Skeletal muscle cell (primary cell): Measurements from ENCODE around the gene FIGNL2.
A peak's percentile ranks its signal among the peaks of the same experiment; 100 is the strongest.
"Not testable (repeated sequence)": the region's sequence is repeated elsewhere in the genome, so short reads cannot be mapped to it uniquely, and the experiment has no call there.

Experiments used
- DNase-seq: peaks from one replicate; pipeline ENCODE4 v3.0.0-alpha.2; 2010; ENCODE audit warnings: low read depth
- H3K4me3 ChIP-seq: 2 replicates; pipeline ENCODE4 v1.5.1; 2011; ENCODE audit warnings: low read depth, mild to moderate bottlenecking, control low read depth, low read length, moderate library complexity

FIGNL2 gene, protein sequence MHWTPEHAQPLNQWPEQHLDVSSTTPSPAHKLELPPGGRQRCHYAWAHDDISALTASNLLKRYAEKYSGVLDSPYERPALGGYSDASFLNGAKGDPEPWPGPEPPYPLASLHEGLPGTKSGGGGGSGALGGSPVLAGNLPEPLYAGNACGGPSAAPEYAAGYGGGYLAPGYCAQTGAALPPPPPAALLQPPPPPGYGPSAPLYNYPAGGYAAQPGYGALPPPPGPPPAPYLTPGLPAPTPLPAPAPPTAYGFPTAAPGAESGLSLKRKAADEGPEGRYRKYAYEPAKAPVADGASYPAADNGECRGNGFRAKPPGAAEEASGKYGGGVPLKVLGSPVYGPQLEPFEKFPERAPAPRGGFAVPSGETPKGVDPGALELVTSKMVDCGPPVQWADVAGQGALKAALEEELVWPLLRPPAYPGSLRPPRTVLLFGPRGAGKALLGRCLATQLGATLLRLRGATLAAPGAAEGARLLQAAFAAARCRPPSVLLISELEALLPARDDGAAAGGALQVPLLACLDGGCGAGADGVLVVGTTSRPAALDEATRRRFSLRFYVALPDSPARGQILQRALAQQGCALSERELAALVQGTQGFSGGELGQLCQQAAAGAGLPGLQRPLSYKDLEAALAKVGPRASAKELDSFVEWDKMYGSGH

DNA sequence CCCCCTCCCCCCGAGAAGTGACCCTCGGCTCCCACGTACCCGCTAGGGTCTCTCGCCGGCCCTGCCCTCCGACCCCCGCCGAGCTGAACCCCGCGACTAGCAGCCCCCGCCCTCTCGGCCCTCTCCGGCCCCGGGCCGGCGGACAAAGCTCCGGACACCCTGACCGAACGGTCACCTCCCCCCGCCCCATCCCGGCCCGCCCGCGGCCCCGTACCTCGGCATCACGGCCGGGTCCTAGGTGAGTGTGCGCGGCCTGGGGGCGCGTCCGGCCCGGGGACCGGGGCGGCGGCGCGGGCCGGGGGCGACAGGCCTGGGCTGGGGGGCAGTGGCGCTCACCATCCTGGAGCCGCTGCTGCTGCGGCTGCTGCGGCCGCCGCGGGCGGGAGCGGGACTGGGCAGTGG is at the start of gene FIGNL2:
Gene FIGNL2, minus strand, starts transcription at position 393 of the 402 bp plus-strand sequence. CDS start 26,305 bp downstream, outside the sequence.
- DNase-seq = no peak
- peak within 1 kb of the TSS; percentile 43 for H3K4me3 ChIP-seq

DNA sequence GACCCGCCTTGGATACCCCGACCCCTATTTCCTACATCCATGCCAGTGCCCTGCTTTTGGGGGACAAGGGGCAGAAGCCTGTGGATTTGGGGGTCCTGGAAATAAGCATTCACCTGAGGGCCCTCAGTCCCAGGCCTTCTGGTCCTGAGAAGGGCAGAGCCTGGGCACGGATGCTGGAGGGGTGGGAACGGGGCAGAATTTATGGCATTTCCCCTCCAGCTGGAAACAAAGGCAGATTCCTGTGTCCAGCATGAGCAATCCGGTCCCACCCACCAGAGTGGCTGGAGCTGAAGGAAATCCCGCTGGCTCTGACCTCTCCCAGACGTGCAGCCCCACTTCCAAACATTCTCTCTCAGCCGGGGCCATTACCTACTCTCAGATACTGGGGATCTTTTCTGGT is 48.7 kb upstream of the FIGNL2 start:
- H3K4me3 ChIP-seq = no peak overlapping the region
- DNase-seq = no peak

DNA sequence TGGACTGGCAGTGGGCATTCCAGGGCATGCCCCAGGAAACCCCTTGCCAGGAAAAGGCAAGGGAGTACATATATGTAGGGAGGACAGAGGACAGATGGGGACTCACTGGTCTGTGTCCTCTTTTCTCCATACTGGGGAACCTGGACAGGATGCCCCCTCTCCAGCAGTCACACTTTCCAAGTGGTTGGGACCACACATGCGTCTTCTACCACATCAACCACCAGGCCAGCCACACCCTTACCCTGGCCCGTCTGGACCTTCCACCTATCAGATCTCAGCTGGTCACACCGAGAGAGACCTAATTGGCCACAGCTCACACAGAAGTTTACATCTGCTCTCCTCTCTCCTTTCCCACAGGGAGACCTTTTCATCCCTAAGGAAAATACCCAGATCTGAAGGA is 47.7 kb upstream of the FIGNL2 start:
- H3K4me3 ChIP-seq = no peak overlapping the region
- no peak for DNase-seq

DNA sequence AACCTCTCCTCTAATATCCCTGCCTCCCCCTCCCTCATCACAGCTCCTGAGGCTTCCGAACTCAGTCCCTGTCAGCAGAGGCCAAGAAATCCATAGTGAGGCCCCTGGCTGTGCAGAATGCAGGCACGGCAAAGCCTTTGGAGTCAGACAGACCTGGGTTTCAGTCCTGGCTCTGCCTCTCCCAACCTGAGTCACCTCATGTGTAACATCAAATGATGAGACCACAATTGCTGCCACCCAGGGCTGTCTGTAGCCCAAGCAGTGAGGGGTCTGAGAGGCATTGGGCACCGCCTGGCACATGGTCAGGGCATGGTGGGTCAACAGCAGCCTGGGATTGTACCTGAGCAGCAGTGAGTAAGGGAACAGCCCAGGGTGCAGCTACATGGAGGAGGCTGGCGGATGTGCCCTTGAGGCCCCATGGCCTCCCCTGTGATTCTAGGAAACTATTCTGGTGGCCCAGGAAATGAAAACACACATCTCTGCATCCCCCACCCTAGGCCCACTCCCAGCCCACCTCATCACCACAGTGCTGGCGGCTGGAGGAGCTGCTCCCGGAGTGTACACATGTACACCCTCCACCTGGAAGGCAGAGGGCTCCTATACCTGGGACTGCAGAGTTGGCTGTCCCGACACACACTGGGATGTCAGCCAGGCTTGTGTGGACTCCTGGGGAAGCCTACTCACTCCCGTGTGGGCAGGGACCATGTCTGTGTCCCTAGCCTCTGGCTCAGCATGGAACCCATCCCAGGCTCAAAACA is 47.0 kb upstream of the FIGNL2 start:
- no peak overlapping the region for H3K4me3 ChIP-seq
- DNase-seq = no peak

DNA sequence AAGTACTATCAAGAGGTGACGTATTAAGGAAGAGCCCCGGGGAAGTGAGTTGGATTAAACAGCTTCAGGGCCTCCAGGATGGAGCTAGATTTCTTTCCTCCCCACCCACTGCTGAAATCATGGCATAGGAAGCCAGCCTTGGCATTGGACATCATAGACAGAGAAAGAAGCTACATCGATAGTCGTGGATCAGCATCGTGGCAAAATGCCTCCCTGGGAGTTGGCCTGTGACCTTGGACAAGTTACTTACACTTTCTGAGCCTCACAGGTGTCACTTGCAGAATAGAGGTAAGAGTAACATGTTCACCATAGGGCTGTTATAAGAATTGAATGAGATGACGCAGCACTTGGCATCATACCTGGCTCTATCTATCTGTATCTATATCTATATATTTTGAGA is 45.3 kb upstream of the FIGNL2 start:
- no peak for DNase-seq
- H3K4me3 ChIP-seq = no peak overlapping the region

DNA sequence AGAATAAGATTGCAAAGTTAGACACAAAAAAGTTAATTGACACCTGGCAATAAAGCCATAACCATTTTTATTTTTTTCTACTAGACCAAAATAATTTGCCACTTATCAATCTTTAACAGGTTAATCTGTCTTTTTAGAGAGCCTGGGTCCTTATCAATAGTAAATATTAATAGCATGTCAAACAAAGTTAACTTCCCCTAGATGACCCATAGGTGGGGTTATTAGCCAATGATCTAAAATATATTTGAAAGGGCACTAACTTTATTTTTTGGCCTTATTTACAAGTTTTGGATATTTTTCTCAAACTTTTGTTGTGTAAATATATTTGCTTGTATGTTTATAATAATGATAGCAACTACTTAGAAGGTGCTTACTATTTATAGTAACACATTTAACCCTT is 43.3 kb upstream of the FIGNL2 start:
- DNase-seq = no peak
- H3K4me3 ChIP-seq = no peak overlapping the region

DNA sequence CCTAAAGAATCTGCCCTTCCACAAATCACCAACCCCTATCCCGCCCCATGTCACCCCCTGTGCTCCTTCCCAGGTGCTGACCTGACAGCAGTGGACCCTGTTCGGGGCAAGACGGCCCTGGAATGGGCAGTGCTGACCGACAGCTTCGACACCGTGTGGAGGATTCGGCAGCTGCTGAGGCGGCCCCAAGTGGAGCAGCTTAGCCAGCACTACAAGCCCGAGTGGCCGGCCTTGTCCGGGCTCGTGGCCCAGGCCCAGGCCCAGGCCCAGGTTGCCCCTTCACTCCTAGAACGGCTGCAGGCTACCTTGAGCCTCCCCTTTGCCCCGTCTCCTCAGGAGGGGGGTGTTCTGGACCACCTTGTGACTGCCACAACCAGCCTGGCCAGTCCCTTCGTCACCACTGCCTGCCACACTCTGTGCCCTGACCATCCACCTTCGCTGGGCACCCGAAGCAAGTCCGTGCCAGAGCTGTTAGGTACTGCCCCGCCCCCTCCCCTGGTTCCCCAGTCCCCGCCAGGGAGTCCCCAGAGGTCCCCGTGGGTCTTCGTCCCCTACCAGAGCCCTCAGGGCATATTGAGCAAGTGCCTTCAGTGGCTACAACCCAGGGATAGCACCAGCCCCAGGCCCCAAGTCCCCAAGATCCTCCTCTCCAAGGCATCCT is 42.1 kb upstream of the FIGNL2 start:
- no peak overlapping the region for H3K4me3 ChIP-seq
- no peak for DNase-seq

DNA sequence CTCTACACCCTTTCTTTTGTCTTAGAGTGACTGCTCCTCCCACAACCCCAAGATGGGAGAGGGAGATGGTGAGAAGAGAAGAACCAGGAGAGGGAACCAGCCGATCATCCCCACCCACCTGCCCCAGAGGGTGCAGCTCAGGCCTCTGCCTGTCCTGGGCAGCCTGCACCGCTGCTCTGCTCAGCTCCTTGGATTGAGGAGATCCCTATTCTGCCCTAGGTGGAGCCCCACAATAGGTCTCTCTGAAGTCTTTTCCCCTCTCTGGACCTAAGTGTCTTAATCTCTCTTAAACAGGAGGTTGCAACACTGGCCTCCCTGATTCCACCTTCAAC is 41.6 kb upstream of the FIGNL2 start:
- DNase-seq = no peak
- no peak overlapping the region for H3K4me3 ChIP-seq

DNA sequence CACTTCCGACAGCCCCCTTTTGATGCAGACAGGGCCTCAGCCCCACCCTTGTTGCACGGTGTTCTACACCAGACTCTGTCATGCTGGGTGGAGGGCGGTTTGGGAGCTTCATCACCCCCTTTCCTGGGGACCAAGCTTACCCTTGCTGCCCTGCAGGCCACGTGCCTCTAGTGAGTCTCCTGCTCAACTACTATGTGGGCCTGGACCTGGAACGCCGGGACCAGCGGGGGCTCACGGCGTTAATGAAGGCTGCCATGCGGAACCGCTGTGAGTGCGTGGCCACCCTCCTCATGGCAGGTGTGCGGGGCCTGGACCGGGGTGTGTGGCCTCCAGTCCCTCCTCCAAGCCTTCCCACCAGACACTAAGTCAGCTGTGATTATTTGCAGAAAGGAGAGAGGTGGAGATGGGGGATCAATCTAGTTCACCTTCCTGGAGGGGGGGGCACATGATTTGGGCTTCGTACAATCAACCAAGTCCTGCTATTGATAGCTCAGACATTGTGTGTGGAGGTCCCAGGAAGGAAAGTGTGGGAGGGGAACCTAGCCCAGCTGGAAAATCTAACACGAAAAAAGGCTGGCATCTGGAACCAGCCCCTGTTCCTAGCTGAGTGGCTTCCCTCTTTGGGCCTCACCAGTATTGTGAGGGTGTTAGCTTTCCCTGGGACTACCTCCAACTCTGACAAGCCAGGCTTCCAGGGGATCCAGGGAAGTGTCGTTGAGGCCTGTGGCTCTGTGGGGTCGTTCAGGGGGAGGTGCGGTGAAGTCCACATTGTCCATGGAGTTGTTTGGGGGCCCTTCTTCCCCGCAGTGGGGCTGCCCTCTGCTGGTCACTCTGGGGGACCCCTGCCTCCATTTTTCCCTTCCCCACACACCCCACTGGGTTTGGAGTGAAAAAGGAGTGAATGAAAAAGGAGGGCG is 41.0 kb upstream of the FIGNL2 start:
- H3K4me3 ChIP-seq = no peak overlapping the region
- no peak for DNase-seq

DNA sequence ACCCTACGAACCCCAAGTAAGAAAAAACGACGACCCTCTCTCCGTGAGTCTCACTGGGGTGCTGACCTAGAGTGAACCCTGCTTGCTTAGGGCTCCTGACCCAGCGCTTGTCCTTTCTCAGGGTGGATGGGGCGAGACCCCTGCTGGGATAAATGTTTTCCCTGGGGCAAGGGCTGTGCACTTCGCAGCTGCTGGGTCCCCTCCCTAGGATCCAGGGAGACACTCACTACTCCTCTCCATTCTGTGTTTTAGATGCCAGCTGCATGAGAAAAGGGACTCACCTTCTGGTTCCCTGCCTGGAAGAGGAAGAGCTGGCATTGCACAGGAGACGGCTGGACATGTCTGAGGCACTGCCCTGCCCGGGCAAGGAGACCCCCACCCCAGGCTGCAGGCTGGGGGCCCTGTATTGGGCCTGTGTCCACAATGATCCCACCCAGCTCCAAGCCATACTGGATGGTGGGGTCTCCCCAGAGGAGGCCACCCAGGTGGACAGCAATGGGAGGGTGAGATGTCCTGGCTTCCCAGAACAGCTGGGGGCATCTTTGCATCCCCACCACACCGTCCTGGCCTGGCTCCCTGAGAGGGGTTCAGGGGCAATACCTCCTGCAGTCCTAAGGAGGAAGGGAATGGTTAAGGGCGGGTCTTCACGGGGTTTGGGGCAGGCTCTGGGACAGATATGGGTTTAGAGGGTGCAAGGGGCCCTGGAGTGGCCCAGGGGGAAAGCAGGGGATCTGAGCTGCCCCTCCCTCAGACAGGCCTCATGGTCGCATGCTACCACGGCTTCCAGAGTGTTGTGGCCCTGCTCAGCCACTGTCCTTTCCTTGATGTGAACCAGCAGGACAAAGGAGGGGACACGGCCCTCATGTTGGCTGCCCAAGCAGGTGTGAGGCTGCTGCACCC is 40.0 kb upstream of the FIGNL2 start:
- no peak for DNase-seq
- H3K4me3 ChIP-seq = peak overlapping the region; percentile 21

DNA sequence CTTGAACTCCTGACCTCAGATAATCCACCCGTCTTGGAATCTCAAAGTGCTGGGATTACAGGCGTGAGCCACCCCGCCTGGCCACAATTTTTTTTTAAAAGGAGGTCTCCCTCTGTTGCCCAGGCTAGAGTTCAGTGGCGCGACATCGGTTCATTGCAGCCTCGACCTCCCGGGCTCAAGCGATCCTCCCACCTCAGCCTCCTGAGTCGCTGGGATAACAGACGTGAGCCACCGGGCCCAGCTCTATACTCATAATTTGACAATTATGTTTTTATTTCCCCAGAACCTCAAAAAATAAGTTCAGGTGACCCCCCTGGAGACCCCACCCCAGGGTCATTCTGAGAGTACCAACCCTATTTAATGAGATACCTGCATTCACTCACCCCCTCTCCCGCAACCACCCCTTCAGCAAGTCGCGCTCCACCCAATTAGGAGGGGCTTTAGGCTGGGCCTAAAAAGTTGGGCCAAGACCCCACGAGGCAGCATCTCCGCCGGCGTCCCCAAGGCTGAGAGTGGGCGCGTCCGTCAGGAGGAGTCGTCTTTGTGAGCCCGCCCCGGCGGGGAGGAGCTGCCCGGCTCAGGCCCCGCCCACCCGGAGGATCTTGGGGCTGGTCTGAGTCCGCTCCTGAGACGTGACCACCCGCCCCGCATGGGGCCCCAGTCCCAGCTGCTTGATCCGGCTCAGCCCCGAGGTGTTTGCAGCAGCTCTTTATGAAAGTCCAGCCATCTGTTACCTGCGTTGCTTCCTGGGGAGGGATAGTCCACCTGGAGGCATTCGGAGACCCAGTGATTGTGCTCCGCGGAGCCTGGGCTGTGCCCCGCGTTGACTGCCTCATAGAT is 39.2 kb upstream of the FIGNL2 start, which contains the start of gene ANKRD33:
Gene ANKRD33, plus strand, starts transcription at position 628 of the 840 bp plus-strand sequence. Its CDS starts 84 bp downstream, at position 712.
- no peak for DNase-seq
- H3K4me3 ChIP-seq = peak within 1 kb of the TSS; percentile 21

DNA sequence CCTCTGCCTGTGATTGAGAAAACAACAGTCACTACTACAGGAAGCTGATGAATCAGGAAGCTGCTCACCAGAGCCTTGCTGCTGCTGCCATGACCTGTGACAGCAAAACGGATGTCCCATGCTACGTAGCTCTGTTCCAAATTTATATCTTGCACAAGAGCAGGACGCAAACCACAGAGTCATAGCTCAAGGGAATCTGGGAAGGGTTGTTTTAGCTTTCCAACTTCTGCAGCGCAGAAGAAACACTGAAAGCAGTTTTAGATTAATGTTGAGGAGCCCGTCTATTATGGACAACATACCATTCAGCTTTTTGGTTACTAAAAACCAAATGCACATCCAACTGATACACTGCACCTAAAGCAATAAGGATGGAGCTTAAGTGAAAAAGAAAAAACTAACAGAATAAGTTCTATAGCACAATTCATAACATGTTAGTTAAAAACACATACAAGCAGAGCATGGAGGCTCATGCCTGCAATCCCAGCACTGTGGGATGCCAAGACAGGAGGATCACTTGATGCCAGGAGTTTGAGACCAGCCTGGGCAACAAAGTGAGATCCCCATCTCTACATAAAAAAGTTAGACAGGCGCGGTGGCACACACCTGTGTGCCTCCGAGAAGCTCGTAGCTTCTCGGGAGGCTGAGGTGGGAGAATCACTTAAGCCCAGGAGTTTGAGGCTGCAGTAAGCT is 37.6 kb upstream of the FIGNL2 start:
- DNase-seq = peak; percentile 97
- no peak overlapping the region for H3K4me3 ChIP-seq

DNA sequence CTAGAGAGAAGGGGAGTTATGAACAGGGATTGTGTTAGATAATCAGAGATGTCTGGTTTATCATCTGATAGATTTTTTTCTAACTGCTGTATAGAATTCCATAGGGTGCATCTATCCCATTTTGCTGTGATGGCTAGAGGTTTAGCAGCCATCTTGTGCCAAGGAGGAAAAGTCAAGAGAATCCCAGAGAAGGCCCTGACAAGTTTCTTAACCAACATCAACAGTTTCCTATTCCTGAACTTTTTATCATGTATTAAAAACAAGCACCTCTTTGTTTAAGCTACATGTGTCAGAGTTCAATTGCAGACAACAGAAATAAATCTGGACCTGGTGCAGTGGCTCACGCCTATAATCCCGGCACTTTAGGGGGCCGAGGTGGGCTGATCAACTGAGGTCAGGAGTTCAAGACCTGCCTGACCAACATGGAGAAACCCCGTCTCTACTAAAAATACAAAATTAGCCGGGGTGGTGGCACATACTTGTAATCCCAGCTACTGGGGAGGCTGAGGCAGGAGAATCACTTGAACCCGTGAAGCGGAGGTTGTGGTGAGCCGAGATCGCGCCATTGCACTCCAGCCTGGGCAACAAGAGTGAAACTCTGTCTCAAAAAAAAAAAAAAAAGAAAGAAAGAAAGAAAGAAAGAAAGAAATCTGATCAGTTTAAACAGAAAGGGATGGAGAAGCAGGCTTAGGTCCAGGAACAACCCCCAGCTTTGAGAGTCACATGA is 36.9 kb upstream of the FIGNL2 start:
- not testable (repeated sequence) for DNase-seq, H3K4me3 ChIP-seq

DNA sequence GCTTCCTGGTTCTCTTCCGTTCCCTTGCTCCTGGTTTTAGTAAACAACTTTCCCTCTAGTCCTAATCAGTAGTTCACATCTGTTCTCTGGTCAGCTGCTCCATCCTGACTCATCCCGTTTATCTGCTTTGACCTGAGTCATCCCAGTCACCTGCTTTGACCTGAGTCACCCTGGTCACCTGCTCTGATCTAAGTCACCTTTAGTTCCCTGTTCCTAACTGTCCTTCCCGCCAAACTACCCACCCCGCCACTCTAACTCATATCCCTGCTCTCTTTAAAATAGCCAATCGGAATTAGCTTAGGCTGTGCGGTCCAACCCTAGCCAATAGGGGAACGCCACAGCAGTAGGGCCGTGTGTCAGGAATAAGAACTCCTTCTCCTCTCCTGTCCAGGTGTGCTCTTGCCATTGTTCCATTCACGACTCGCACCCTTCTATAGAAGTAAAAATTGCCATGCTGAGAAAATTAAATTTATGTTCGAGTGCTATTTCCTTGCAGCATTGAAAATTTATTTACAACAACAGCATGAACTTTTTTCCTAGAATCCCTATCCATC is 36.2 kb upstream of the FIGNL2 start:
- no peak overlapping the region for H3K4me3 ChIP-seq
- DNase-seq = no peak

DNA sequence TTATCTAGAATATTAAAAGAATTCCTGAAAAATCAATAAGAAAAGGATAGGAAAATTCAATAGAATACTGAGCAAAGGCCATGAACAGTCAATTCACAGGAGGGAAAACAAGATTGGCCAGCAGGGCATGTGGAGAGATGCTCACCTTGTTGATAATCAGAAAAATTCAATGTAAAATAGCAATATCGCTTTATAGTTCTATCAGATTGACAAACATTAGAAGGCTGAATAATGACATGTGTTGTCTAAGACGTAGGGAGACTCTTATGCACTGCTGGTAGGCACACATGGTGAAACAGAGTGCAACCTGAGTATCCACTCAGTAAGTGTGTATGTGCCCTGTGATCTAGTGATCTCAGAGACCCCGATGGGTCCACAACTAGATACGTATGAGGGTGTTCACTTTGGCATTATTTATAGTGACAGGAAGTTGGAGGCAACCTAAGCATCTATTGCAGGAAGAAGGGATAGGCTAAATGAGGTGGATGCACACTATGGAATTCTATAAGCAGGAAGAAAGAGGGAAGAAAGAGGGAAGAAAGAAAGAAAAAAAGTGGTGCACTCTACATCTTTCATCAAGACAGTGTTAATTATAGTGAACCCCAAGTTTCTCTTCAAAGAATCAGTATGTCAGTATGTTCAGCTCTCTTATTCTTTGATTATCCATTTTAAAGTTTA is 35.6 kb upstream of the FIGNL2 start:
- no peak for DNase-seq
- H3K4me3 ChIP-seq = no peak overlapping the region
